Measurements from ENCODE around the gene PHYKPL. TPM values are rescaled to one million over a fixed set of nuclear protein-coding genes. Genes with fewer than 3 reads are reported as not detected.
"Not testable (repeated sequence)": the region's sequence is repeated elsewhere in the genome, so short reads cannot be mapped to it uniquely, and the experiment has no call there.

Gene PHYKPL
- total and polyA plus RNA-seq, 8 donors: 22.9 to 262 (median 44.4) TPM

GRCh38 chr5:178256746-178257145, 24.1 kb upstream of the PHYKPL start:
- intact Hi-C loops (cut with DNase I; ENCODE audit: low total_unique reads): no loop called here
- no peak for DNase-seq

GRCh38 chr5:178253632-178254031, 21.0 kb upstream of the PHYKPL start:
- H3K36me3 ChIP-seq; H3K27ac ChIP-seq; DNase-seq; H3K27me3 ChIP-seq; H3K9me3 ChIP-seq; H3K4me3 ChIP-seq; H3K4me1 ChIP-seq; intact Hi-C loops (cut with DNase I; ENCODE audit: low total_unique reads): not testable (repeated sequence)
- 85 to 96% (median 88%) methylated on average over 14 to 18 of the region's 18 CpGs for WGBS, 5 donors

More at GRCh38 chr5:178256746-178257145, 24.1 kb upstream of the PHYKPL start:
- no peaks in the 10 kb centered on the region for H3K36me3 ChIP-seq
- TF ChIP-seq EP300 (IDR thresholded peaks at IDR 0.05) (no peak), POLR2A (IDR thresholded peaks at IDR 0.05) (no peak), POLR2AphosphoS5 (IDR thresholded peaks at IDR 0.05) (no peak), CTCF (IDR thresholded peaks at IDR 0.05) (no peak)
- no peak overlapping the region for H3K4me3 ChIP-seq
- no peak overlapping the region for H3K27ac ChIP-seq
- no peaks in the 10 kb centered on the region for H3K9me3 ChIP-seq
- H3K4me1 ChIP-seq: no peaks in the 10 kb centered on the region
- H3K27me3 ChIP-seq: no peaks in the 10 kb centered on the region
- 75 to 82% (median 81%) methylated on average over 16 to 19 of the region's 19 CpGs for WGBS, 5 donors

GRCh38 chr5:178252258-178252657, 19.7 kb upstream of the PHYKPL start:
- 63 to 80% (median 77%) methylated on average over 5 to 8 of the region's 8 CpGs for WGBS, 5 donors
- intact Hi-C loops (cut with DNase I; ENCODE audit: low total_unique reads): no loop called here
- no peaks in the 10 kb centered on the region for H3K9me3 ChIP-seq

GRCh38 chr5:178250263-178250662, 17.7 kb upstream of the PHYKPL start:
- no peak overlapping the region for H3K27ac ChIP-seq
- H3K27me3 ChIP-seq: no peaks in the 10 kb centered on the region
- H3K4me3 ChIP-seq: no peak overlapping the region
- no peaks in the 10 kb centered on the region for H3K4me1 ChIP-seq
- no peak for TF ChIP-seq EP300 (IDR thresholded peaks at IDR 0.05)
- no peak for TF ChIP-seq POLR2A (IDR thresholded peaks at IDR 0.05)
- TF ChIP-seq CTCF (IDR thresholded peaks at IDR 0.05): no peak
- no peak for TF ChIP-seq POLR2AphosphoS5 (IDR thresholded peaks at IDR 0.05)
- intact Hi-C loops (cut with DNase I; ENCODE audit: low total_unique reads): no loop called here
- no peak for DNase-seq
- WGBS, 5 donors: 54 to 68% (median 62%) methylated on average over 6 of the region's 6 CpGs
- no peaks in the 10 kb centered on the region for H3K9me3 ChIP-seq
- no peaks in the 10 kb centered on the region for H3K36me3 ChIP-seq

More at GRCh38 chr5:178252258-178252657, 19.7 kb upstream of the PHYKPL start:
- Histone ChIP-seq H3K36me3 (no peaks in the 10 kb centered on the region), H3K27ac (no peak overlapping the region), H3K4me1 (no peaks in the 10 kb centered on the region), H3K4me3 (no peak overlapping the region), H3K27me3 (no peaks in the 10 kb centered on the region)
- no peak for TF ChIP-seq CTCF (IDR thresholded peaks at IDR 0.05)
- TF ChIP-seq EP300 (IDR thresholded peaks at IDR 0.05): no peak
- no peak for TF ChIP-seq POLR2AphosphoS5 (IDR thresholded peaks at IDR 0.05)
- TF ChIP-seq POLR2A (IDR thresholded peaks at IDR 0.05): no peak
- DNase-seq: no peak

- Histone ChIP-seq H3K27me3 (no peaks in the 10 kb centered on the region), H3K9me3 (no peaks in the 10 kb centered on the region), H3K27ac (no peak overlapping the region), H3K36me3 (no peaks in the 10 kb centered on the region), H3K4me1 (no peaks in the 10 kb centered on the region), H3K4me3 (no peak overlapping the region)
- WGBS, 5 donors: 61 to 77% (median 65%) methylated on average over 9 to 13 of the region's 13 CpGs
- intact Hi-C loops (cut with DNase I; ENCODE audit: low total_unique reads): no loop called here
- no peak for DNase-seq
- no peak for TF ChIP-seq EP300 (IDR thresholded peaks at IDR 0.05)
- TF ChIP-seq CTCF (IDR thresholded peaks at IDR 0.05): no peak
- no peak for TF ChIP-seq POLR2AphosphoS5 (IDR thresholded peaks at IDR 0.05)
- no peak for TF ChIP-seq POLR2A (IDR thresholded peaks at IDR 0.05)
These were observed 16.8 kb upstream of the PHYKPL start for GRCh38 chr5:178249191-178249989.
